GM06990 (cell line): ENCODE data around the gene STPG1.

Experiments used
- DNase-seq: peaks from one replicate; pipeline ENCODE4 v3.0.0-alpha.2; 2011; ENCODE audit not compliant: insufficient read length; ENCODE audit errors: extremely low read depth
- H3K27me3 ChIP-seq: replicated peaks from 2 replicates; pipeline ENCODE4 v1.6.0; 2011; ENCODE audit warnings: low read length; ENCODE audit not compliant: control insufficient read depth, insufficient read depth
- H3K36me3 ChIP-seq: 2 replicates; pipeline ENCODE4 v1.5.1; 2011; ENCODE audit warnings: low read length; ENCODE audit not compliant: control insufficient read depth, insufficient read depth
- H3K4me3 ChIP-seq: replicated peaks from 2 replicates; pipeline ENCODE4 v1.5.1; 2011; ENCODE audit warnings: low read depth, mild to moderate bottlenecking, control low read depth, low read length
- TF ChIP-seq, protein P1 (sequence below): IDR thresholded peaks from 2 replicates; pipeline ENCODE4 v1.5.1; 2011; ENCODE audit warnings: low read length, control low read depth, mild to moderate bottlenecking, inconsistent platforms; ENCODE audit not compliant: insufficient read depth, poor library complexity, severe bottlenecking

The STPG1 gene

GRCh38 chr1:24309762-24310485, 103.7 kb downstream of the STPG1 start:
- H3K4me3 ChIP-seq: no peak overlapping the region
- H3K27me3 ChIP-seq: no peaks in the 10 kb centered on the region
- DNase-seq: no peak
- H3K36me3 ChIP-seq: no peaks in the 10 kb centered on the region
- TF ChIP-seq, protein P1, sequence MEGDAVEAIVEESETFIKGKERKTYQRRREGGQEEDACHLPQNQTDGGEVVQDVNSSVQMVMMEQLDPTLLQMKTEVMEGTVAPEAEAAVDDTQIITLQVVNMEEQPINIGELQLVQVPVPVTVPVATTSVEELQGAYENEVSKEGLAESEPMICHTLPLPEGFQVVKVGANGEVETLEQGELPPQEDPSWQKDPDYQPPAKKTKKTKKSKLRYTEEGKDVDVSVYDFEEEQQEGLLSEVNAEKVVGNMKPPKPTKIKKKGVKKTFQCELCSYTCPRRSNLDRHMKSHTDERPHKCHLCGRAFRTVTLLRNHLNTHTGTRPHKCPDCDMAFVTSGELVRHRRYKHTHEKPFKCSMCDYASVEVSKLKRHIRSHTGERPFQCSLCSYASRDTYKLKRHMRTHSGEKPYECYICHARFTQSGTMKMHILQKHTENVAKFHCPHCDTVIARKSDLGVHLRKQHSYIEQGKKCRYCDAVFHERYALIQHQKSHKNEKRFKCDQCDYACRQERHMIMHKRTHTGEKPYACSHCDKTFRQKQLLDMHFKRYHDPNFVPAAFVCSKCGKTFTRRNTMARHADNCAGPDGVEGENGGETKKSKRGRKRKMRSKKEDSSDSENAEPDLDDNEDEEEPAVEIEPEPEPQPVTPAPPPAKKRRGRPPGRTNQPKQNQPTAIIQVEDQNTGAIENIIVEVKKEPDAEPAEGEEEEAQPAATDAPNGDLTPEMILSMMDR: no peak

- no peak for DNase-seq
- Histone ChIP-seq H3K4me3 (no peak overlapping the region), H3K27me3 (no peaks in the 10 kb centered on the region)
Observed at GRCh38 chr1:24308365-24309015, 105.1 kb downstream of the STPG1 start.

More at GRCh38 chr1:24308365-24309015, 105.1 kb downstream of the STPG1 start:
- no peaks in the 10 kb centered on the region for H3K36me3 ChIP-seq
- TF ChIP-seq, protein P1: peak; percentile 49
